Liver (tissue), 3 donors: ENCODE data around the gene NUDC.
"Not testable (repeated sequence)": the region's sequence is repeated elsewhere in the genome, so short reads cannot be mapped to it uniquely, and the experiment has no call there.

Source experiments
- CTCF ChIP-seq: fragments of 150-350 bp; IDR thresholded peaks from 2 replicates; pipeline ENCODE4 v1.5.1; 2017; ENCODE audit warnings: improper control_type of control experiment, low read depth, low read length; ENCODE audit not compliant: missing input control
- EGR1 ChIP-seq, 2 donors: IDR thresholded peaks; 2 replicates each; pipeline ENCODE4 v1.6.1; 2016 to 2018; ENCODE audit warnings: antibody characterized with exemption in 2 of 2, low read depth in 2 of 2
- GABPA ChIP-seq, 2 donors: IDR thresholded peaks in 1 of 2; conservative IDR thresholded peaks in 1 of 2; 2 replicates each; pipeline ENCODE4 v1.6.1; 2016; ENCODE audit warnings: antibody characterized with exemption in 2 of 2, mild to moderate bottlenecking in 1 of 2, moderate library complexity in 1 of 2
- RAD21 ChIP-seq, 2 donors: IDR thresholded peaks; 2 replicates each; pipeline ENCODE4 v1.6.1; 2016; ENCODE audit warnings: antibody characterized with exemption in 2 of 2, mild to moderate bottlenecking in 2 of 2
- REST ChIP-seq: IDR thresholded peaks from 2 replicates; pipeline ENCODE4 v1.6.1; 2016; ENCODE audit warnings: antibody characterized with exemption, mild to moderate bottlenecking
- SP1 ChIP-seq: IDR thresholded peaks from 2 replicates; pipeline ENCODE4 v1.6.1; 2018; ENCODE audit warnings: antibody characterized with exemption, mild to moderate bottlenecking
- TAF1 ChIP-seq: conservative IDR thresholded peaks from 2 replicates; pipeline ENCODE4 v1.6.1; 2016; ENCODE audit warnings: antibody characterized with exemption, mild to moderate bottlenecking
- YY1 ChIP-seq: IDR thresholded peaks from 2 replicates; pipeline ENCODE4 v1.6.1; 2016; ENCODE audit warnings: antibody characterized with exemption, mild to moderate bottlenecking
- donor health status: healthy.
- donor health status: healthy.

- TF ChIP-seq REST; CTCF; TAF1; SP1; YY1; EGR1 (IDR thresholded peaks at IDR 0.05; ENCODE audit: low read depth in 2 of 2); RAD21 (IDR thresholded peaks at IDR 0.05); GABPA (IDR thresholded peaks at IDR 0.05 in 1 of 2, conservative IDR thresholded peaks at IDR 0.05 in 1 of 2): not testable (repeated sequence)
Measured at GRCh38 chr1:26989403-26990109, 68.0 kb downstream of the NUDC start.
